ENCODE measurements around the gene ARIH1.
"Not testable (repeated sequence)": the region's sequence is repeated elsewhere in the genome, so short reads cannot be mapped to it uniquely, and the experiment has no call there.

- not testable (repeated sequence) for TF ChIP-seq POLR2A (IDR thresholded peaks at IDR 0.05; ENCODE audit: low read depth, low read length); CTCF (IDR thresholded peaks at IDR 0.05; ENCODE audit: extremely low read depth in 1 of 2, insufficient read depth in 1 of 2, low read depth in 1 of 2, low read length in 2 of 2)
Observed at GRCh38 chr15:72476330-72476729, 2.2 kb downstream of the ARIH1 start.

All from endothelial cell of umbilical vein (primary cell).